ENCODE data around the gene PPP2R3A. TPM values are rescaled to one million over a fixed set of nuclear protein-coding genes. Genes with fewer than 3 reads are reported as not detected.
"Not testable (repeated sequence)": the region's sequence is repeated elsewhere in the genome, so short reads cannot be mapped to it uniquely, and the experiment has no call there.

PPP2R3A gene
- total RNA-seq, 1 experiment from 2014 or later: 13.0 TPM

GRCh38 chr3:136146981-136147729 is 181.6 kb downstream of the PPP2R3A start:
- Histone ChIP-seq H3K4me3 (no peak overlapping the region), H3K9me3 (replicated peaks) (no peaks in the 10 kb centered on the region), H3K36me3 (peaks cover 57% of the 10 kb centered on the region), H3K27ac (no peak overlapping the region), H3K4me1 (replicated peaks) (peaks cover 40% of the 10 kb centered on the region), H3K27me3 (replicated peaks) (no peaks in the 10 kb centered on the region)
- no peak for DNase-seq (ENCODE audit: low read depth in 1 of 2, low spot score in 2 of 2)

GRCh38 chr3:136149667-136150066 is 184.1 kb downstream of the PPP2R3A start:
- no peak overlapping the region for H3K27ac ChIP-seq
- H3K27me3 ChIP-seq (replicated peaks): no peaks in the 10 kb centered on the region
- peaks cover 48% of the 10 kb centered on the region for H3K36me3 ChIP-seq
- no peak overlapping the region for H3K4me3 ChIP-seq
- peaks cover 24% of the 10 kb centered on the region for H3K4me1 ChIP-seq (replicated peaks)
- DNase-seq (ENCODE audit: low read depth in 1 of 2, low spot score in 2 of 2): no peak
- no peaks in the 10 kb centered on the region for H3K9me3 ChIP-seq (replicated peaks)

- DNase-seq (ENCODE audit: low read depth in 1 of 2, low spot score in 2 of 2): no peak
- no peak overlapping the region for H3K4me3 ChIP-seq
- H3K36me3 ChIP-seq: peaks cover 32% of the 10 kb centered on the region
- H3K27me3 ChIP-seq (replicated peaks): no peaks in the 10 kb centered on the region
- peaks cover 24% of the 10 kb centered on the region for H3K4me1 ChIP-seq (replicated peaks)
- H3K9me3 ChIP-seq (replicated peaks): no peaks in the 10 kb centered on the region
- H3K27ac ChIP-seq: no peak overlapping the region
Measured at GRCh38 chr3:136151219-136151618, 185.7 kb downstream of the PPP2R3A start.

- H3K4me3 ChIP-seq: no peak overlapping the region
- no peaks in the 10 kb centered on the region for H3K27me3 ChIP-seq (replicated peaks)
- no peaks in the 10 kb centered on the region for H3K9me3 ChIP-seq (replicated peaks)
- no peak for DNase-seq (ENCODE audit: low read depth in 1 of 2, low spot score in 2 of 2)
- H3K4me1 ChIP-seq (replicated peaks): peaks cover 19% of the 10 kb centered on the region
- H3K27ac ChIP-seq: no peak overlapping the region
- H3K36me3 ChIP-seq: peaks cover 30% of the 10 kb centered on the region
Measured at GRCh38 chr3:136152176-136152843, 186.8 kb downstream of the PPP2R3A start.

GRCh38 chr3:136152963-136153362 is 187.4 kb downstream of the PPP2R3A start:
- H3K27me3 ChIP-seq (replicated peaks): no peaks in the 10 kb centered on the region
- peaks cover 13% of the 10 kb centered on the region for H3K4me1 ChIP-seq (replicated peaks)
- H3K4me3 ChIP-seq: no peak overlapping the region
- H3K27ac ChIP-seq: no peak overlapping the region
- H3K36me3 ChIP-seq: peaks cover 26% of the 10 kb centered on the region
- no peaks in the 10 kb centered on the region for H3K9me3 ChIP-seq (replicated peaks)
- no peak for DNase-seq (ENCODE audit: low read depth in 1 of 2, low spot score in 2 of 2)

GRCh38 chr3:136161516-136161915 is 196.0 kb downstream of the PPP2R3A start:
- Histone ChIP-seq H3K27ac (no peak overlapping the region), H3K9me3 (replicated peaks) (no peaks in the 10 kb centered on the region)
- no peak for DNase-seq (ENCODE audit: low read depth in 1 of 2, low spot score in 2 of 2)

GRCh38 chr3:136162322-136162721 is 196.8 kb downstream of the PPP2R3A start:
- H3K9me3 ChIP-seq (replicated peaks): no peaks in the 10 kb centered on the region
- 0 out of 2 replicates have a peak, but pooled peaks cover 6% of the 10 kb centered on the region for H3K4me1 ChIP-seq (replicated peaks)
- no peaks in the 10 kb centered on the region for H3K27me3 ChIP-seq (replicated peaks)
- H3K36me3 ChIP-seq: no peaks in the 10 kb centered on the region
- H3K4me3 ChIP-seq: no peak overlapping the region
- DNase-seq (ENCODE audit: low read depth in 1 of 2, low spot score in 2 of 2): no peak
- no peak overlapping the region for H3K27ac ChIP-seq

More at GRCh38 chr3:136161516-136161915, 196.0 kb downstream of the PPP2R3A start:
- Histone ChIP-seq H3K4me1 (replicated peaks) (0 out of 2 replicates have a peak, but pooled peaks cover 2% of the 10 kb centered on the region), H3K4me3 (no peak overlapping the region), H3K27me3 (replicated peaks) (no peaks in the 10 kb centered on the region), H3K36me3 (no peaks in the 10 kb centered on the region)

- not testable (repeated sequence) for H3K36me3 ChIP-seq; DNase-seq (ENCODE audit: low read depth in 1 of 2, low spot score in 2 of 2); H3K9me3 ChIP-seq (replicated peaks); H3K4me1 ChIP-seq (replicated peaks); H3K27me3 ChIP-seq (replicated peaks); H3K27ac ChIP-seq; H3K4me3 ChIP-seq
Measured at GRCh38 chr3:136163607-136164006, 198.1 kb downstream of the PPP2R3A start.

- Histone ChIP-seq H3K4me1 (replicated peaks) (0 out of 2 replicates have a peak, but pooled peaks cover 6% of the 10 kb centered on the region), H3K36me3 (no peaks in the 10 kb centered on the region), H3K9me3 (replicated peaks) (no peaks in the 10 kb centered on the region), H3K4me3 (no peak overlapping the region), H3K27me3 (replicated peaks) (no peaks in the 10 kb centered on the region), H3K27ac (no peak overlapping the region)
- DNase-seq (ENCODE audit: low read depth in 1 of 2, low spot score in 2 of 2): no peak
Measured at GRCh38 chr3:136166507-136166906, 201.0 kb downstream of the PPP2R3A start.

GRCh38 chr3:136168236-136168635 is 202.7 kb downstream of the PPP2R3A start:
- not testable (repeated sequence) for H3K27me3 ChIP-seq (replicated peaks); H3K4me3 ChIP-seq; H3K4me1 ChIP-seq (replicated peaks); DNase-seq (ENCODE audit: low read depth in 1 of 2, low spot score in 2 of 2); H3K36me3 ChIP-seq; H3K9me3 ChIP-seq (replicated peaks); H3K27ac ChIP-seq

- DNase-seq (ENCODE audit: low read depth in 1 of 2, low spot score in 2 of 2): no peak
- H3K27ac ChIP-seq: no peak overlapping the region
- no peaks in the 10 kb centered on the region for H3K27me3 ChIP-seq (replicated peaks)
- H3K9me3 ChIP-seq (replicated peaks): no peaks in the 10 kb centered on the region
- H3K36me3 ChIP-seq: no peaks in the 10 kb centered on the region; the same call in 1 of the 2 replicates
- H3K4me1 ChIP-seq (replicated peaks): peaks cover 12% of the 10 kb centered on the region
- H3K4me3 ChIP-seq: no peak overlapping the region
Measured at GRCh38 chr3:136171097-136171542, 205.6 kb downstream of the PPP2R3A start.

GRCh38 chr3:136173939-136174490 is 208.5 kb downstream of the PPP2R3A start:
- H3K9me3 ChIP-seq (replicated peaks): no peaks in the 10 kb centered on the region
- no peak overlapping the region for H3K27ac ChIP-seq
- H3K36me3 ChIP-seq: no peaks in the 10 kb centered on the region; the same call in 1 of the 2 replicates
- H3K27me3 ChIP-seq (replicated peaks): no peaks in the 10 kb centered on the region
- peaks cover 6% of the 10 kb centered on the region for H3K4me1 ChIP-seq (replicated peaks)
- no peak for DNase-seq (ENCODE audit: low read depth in 1 of 2, low spot score in 2 of 2)
- no peak overlapping the region for H3K4me3 ChIP-seq

GRCh38 chr3:136177876-136178275 is 212.3 kb downstream of the PPP2R3A start:
- H3K4me1 ChIP-seq (replicated peaks): peaks cover 6% of the 10 kb centered on the region
- no peak overlapping the region for H3K4me3 ChIP-seq
- H3K27me3 ChIP-seq (replicated peaks): no peaks in the 10 kb centered on the region
- H3K9me3 ChIP-seq (replicated peaks): no peaks in the 10 kb centered on the region
- no peak for DNase-seq (ENCODE audit: low read depth in 1 of 2, low spot score in 2 of 2)
- no peak overlapping the region for H3K27ac ChIP-seq
- no peaks in the 10 kb centered on the region; the same call in none of the 2 replicates for H3K36me3 ChIP-seq

GRCh38 chr3:136181741-136182140 is 216.2 kb downstream of the PPP2R3A start:
- no peaks in the 10 kb centered on the region for H3K4me1 ChIP-seq (replicated peaks)
- no peaks in the 10 kb centered on the region for H3K27me3 ChIP-seq (replicated peaks)
- no peaks in the 10 kb centered on the region for H3K9me3 ChIP-seq (replicated peaks)
- H3K4me3 ChIP-seq: no peak overlapping the region
- no peak for DNase-seq (ENCODE audit: low read depth in 1 of 2, low spot score in 2 of 2)
- H3K27ac ChIP-seq: no peak overlapping the region
- H3K36me3 ChIP-seq: no peaks in the 10 kb centered on the region; the same call in 1 of the 2 replicates

All from SJSA1 (cell line).